Smooth muscle cell (in vitro differentiated cells): Measurements from ENCODE around the gene RCOR1. TPM values are rescaled to one million over a fixed set of nuclear protein-coding genes. Genes with fewer than 3 reads are reported as not detected.
A peak's percentile ranks its signal among the peaks of the same experiment; 100 is the strongest.

Source experiments
- DNase-seq: peaks from one replicate; lab custom pipeline; 2025; ENCODE audit not compliant: unreplicated experiment; lab: John Stamatoyannopoulos, UW
- H2AFZ ChIP-seq: fragments of 200-600 bp; sonication (generic); 2 replicates; pipeline ENCODE4 v1.6.0; 2016; ENCODE audit warnings: antibody characterized with exemption, low read depth, mild to moderate bottlenecking
- H3F3A ChIP-seq: fragments of 200-600 bp; sonication (generic); 2 replicates; pipeline ENCODE4 v1.6.0; 2017; ENCODE audit warnings: antibody characterized with exemption, low read depth
- H3K27ac ChIP-seq: fragments of 200-600 bp; sonication (generic); 2 replicates; pipeline ENCODE4 v1.5.1; 2016; ENCODE audit warnings: low read depth, mild to moderate bottlenecking
- H3K27me3 ChIP-seq: fragments of 200-600 bp; sonication (generic); 2 replicates; pipeline ENCODE4 v1.6.1; 2016; ENCODE audit warnings: low read depth, mild to moderate bottlenecking
- H3K36me3 ChIP-seq: fragments of 200-600 bp; sonication (generic); 2 replicates; pipeline ENCODE4 v1.5.1; 2016; ENCODE audit warnings: low read depth
- H3K4me1 ChIP-seq: fragments of 200-600 bp; sonication (generic); 2 replicates; pipeline ENCODE4 v1.5.1; 2016; ENCODE audit warnings: low read depth
- H3K4me2 ChIP-seq: fragments of 200-600 bp; sonication (generic); 2 replicates; pipeline ENCODE4 v1.6.0; 2016; ENCODE audit warnings: mild to moderate bottlenecking
- H3K4me3 ChIP-seq: fragments of 200-600 bp; sonication (generic); 2 replicates; pipeline ENCODE4 v1.5.1; 2016; ENCODE audit warnings: mild to moderate bottlenecking
- H3K79me2 ChIP-seq: fragments of 200-600 bp; sonication (generic); 2 replicates; pipeline ENCODE4 v1.6.0; 2016; ENCODE audit warnings: low read depth, mild to moderate bottlenecking
- H3K9ac ChIP-seq: fragments of 200-600 bp; sonication (generic); 2 replicates; pipeline ENCODE4 v1.6.0; 2016; ENCODE audit warnings: low read depth
- H3K9me3 ChIP-seq: fragments of 200-600 bp; sonication (generic); replicated peaks from 2 replicates; pipeline ENCODE4 v1.5.1; 2016; ENCODE audit warnings: low read depth
- H4K20me1 ChIP-seq: fragments of 200-600 bp; sonication (generic); 2 replicates; pipeline ENCODE4 v1.6.0; 2016; ENCODE audit warnings: low read depth
- CTCF ChIP-seq: fragments of 200-600 bp; sonication (generic); IDR thresholded peaks from 2 replicates; pipeline ENCODE4 v1.5.1; 2017; ENCODE audit warnings: borderline replicate concordance, mild to moderate bottlenecking, antibody characterized with exemption; ENCODE audit not compliant: insufficient read depth, poor library complexity, severe bottlenecking
- WGBS: methylation state at CpG from one replicate; pipeline ENCODE4 v1.1.7; 2016; ENCODE audit warnings: low lambda C conversion rate; 5-methylcytosine and 5-hydroxymethylcytosine counted together
- polyA plus RNA-seq: library from polyadenylated mRNA; unstranded; fragments of >200 nt; fragmentation: Nextera tagmentation; extraction: Ambion mirVana; gene quantifications from 2 replicates; pipeline ENCODE4 v1.2.1, GENCODE V29; 2016
- total RNA-seq: library from RNA; depleted of rRNA; stranded (reverse); fragments of >200 nt; gene quantifications from 2 replicates; pipeline ENCODE4 v1.2.3, GENCODE V29; 2014

RCOR1 gene
- total and polyA plus RNA-seq, 2 experiments from 2014 or later, result 4.4 to 29.3 TPM

GRCh38 chr14:102662636-102663430 lies 70.4 kb downstream of the RCOR1 start:
- H3K4me2 ChIP-seq, result peak overlapping the region; percentile 23

GRCh38 chr14:102663440-102663839 lies 71.0 kb downstream of the RCOR1 start:
- H2AFZ ChIP-seq, result no peak overlapping the region
- H3K9ac ChIP-seq, result no peak overlapping the region
- H3K9me3 ChIP-seq, result no peaks in the 10 kb centered on the region
- H3K27ac ChIP-seq, result no peak overlapping the region
- TF ChIP-seq CTCF, result no peak
- H4K20me1 ChIP-seq, result peaks cover 100% of the 10 kb centered on the region
- H3F3A ChIP-seq, result no peaks in the 10 kb centered on the region
- 93% methylated on average over 3 of the region's 3 CpGs for WGBS
- H3K79me2 ChIP-seq, result peaks cover 100% of the 10 kb centered on the region
- DNase-seq, result no peak
- H3K4me1 ChIP-seq, result peaks cover 16% of the 10 kb centered on the region
- H3K4me3 ChIP-seq, result no peak overlapping the region
- no peaks in the 10 kb centered on the region for H3K27me3 ChIP-seq
- H3K4me2 ChIP-seq, result peak overlapping the region; percentile 23
- no peaks in the 10 kb centered on the region for H3K36me3 ChIP-seq

More at GRCh38 chr14:102662636-102663430, 70.4 kb downstream of the RCOR1 start:
- Histone ChIP-seq H3F3A (no peaks in the 10 kb centered on the region), H3K9me3 (no peaks in the 10 kb centered on the region), H4K20me1 (peaks cover 100% of the 10 kb centered on the region), H3K4me1 (peaks cover 16% of the 10 kb centered on the region), H3K9ac (no peak overlapping the region), H3K27me3 (no peaks in the 10 kb centered on the region), H3K27ac (no peak overlapping the region), H3K36me3 (no peaks in the 10 kb centered on the region), H3K79me2 (peaks cover 100% of the 10 kb centered on the region), H2AFZ (no peak overlapping the region), H3K4me3 (no peak overlapping the region)
- DNase-seq, result no peak
- TF ChIP-seq CTCF, result no peak
- 52% methylated on average over 7 of the region's 7 CpGs for WGBS

GRCh38 chr14:102665621-102666020 lies 73.2 kb downstream of the RCOR1 start:
- Histone ChIP-seq H3K9me3 (no peaks in the 10 kb centered on the region), H3K4me3 (no peak overlapping the region), H3K9ac (no peak overlapping the region), H3K27ac (no peak overlapping the region), H2AFZ (no peak overlapping the region), H3K27me3 (no peaks in the 10 kb centered on the region), H4K20me1 (peaks cover 100% of the 10 kb centered on the region), H3K4me2 (no peak overlapping the region), H3K79me2 (peaks cover 100% of the 10 kb centered on the region), H3F3A (no peaks in the 10 kb centered on the region), H3K4me1 (peaks cover 16% of the 10 kb centered on the region), H3K36me3 (no peaks in the 10 kb centered on the region)
- WGBS, result 91% methylated on average over 2 of the region's 2 CpGs
- DNase-seq, result no peak
- no peak for TF ChIP-seq CTCF

GRCh38 chr14:102666635-102667034 lies 74.2 kb downstream of the RCOR1 start:
- WGBS, result 68% methylated on average over 5 of the region's 5 CpGs
- DNase-seq, result no peak
- Histone ChIP-seq H3K36me3 (no peaks in the 10 kb centered on the region), H3K4me2 (no peak overlapping the region), H3F3A (no peaks in the 10 kb centered on the region), H3K79me2 (peaks cover 100% of the 10 kb centered on the region), H3K4me3 (no peak overlapping the region), H3K9ac (no peak overlapping the region), H3K9me3 (no peaks in the 10 kb centered on the region), H4K20me1 (peaks cover 100% of the 10 kb centered on the region), H2AFZ (no peak overlapping the region), H3K4me1 (peaks cover 16% of the 10 kb centered on the region), H3K27ac (no peak overlapping the region), H3K27me3 (no peaks in the 10 kb centered on the region)
- no peak for TF ChIP-seq CTCF
